PC-9 (cell line): ENCODE results near the gene SLC35E3.

Source experiments
- CTCF ChIP-seq: fragments of 200-600 bp; sonication (generic); conservative IDR thresholded peaks from 2 replicates; pipeline ENCODE4 v1.6.1; 2017; ENCODE audit warnings: mixed run types, antibody characterized with exemption, mild to moderate bottlenecking, moderate library complexity
- EZH2 ChIP-seq: fragments of 200-600 bp; sonication (generic); IDR thresholded peaks from 2 replicates; pipeline ENCODE4 v1.8.0; 2017; ENCODE audit warnings: antibody characterized with exemption, low read depth

- TF ChIP-seq EZH2: no peak
- no peak for TF ChIP-seq CTCF
Measured at GRCh38 chr12:68785823-68786222, 39.8 kb downstream of the SLC35E3 start.
